Adrenal gland (tissue), 19 donors: ENCODE results near the gene SAPCD1. TPM values are rescaled to one million over a fixed set of nuclear protein-coding genes. Genes with fewer than 3 reads are reported as not detected.

Source experiments
- DNase-seq, 7 donors: peaks; one replicate each; pipeline ENCODE4 v3.0.0-alpha.2; 2019 to 2020
- H3K27ac ChIP-seq, 5 donors: fragments of 200-600 bp; sonication (generic) in 4 of 5; 1 replicate in 3 of 5; 2 replicates in 2 of 5; pipeline versions ENCODE4 v1.5.1 to v1.8.0; 2016 to 2020; ENCODE audit warnings: mild to moderate bottlenecking in 1 of 5
- H3K27me3 ChIP-seq: fragments of 200-600 bp; 2 replicates; pipeline ENCODE4 v1.8.0; 2021
- H3K36me3 ChIP-seq, 2 donors: fragments of 200-600 bp; replicated peaks in 1 of 2; 1 replicate in 1 of 2; 2 replicates in 1 of 2; pipeline versions ENCODE4 v1.5.1 to v1.8.0; 2018 to 2022
- H3K4me1 ChIP-seq, 2 donors: fragments of 200-600 bp; replicated peaks in 1 of 2; 1 replicate in 1 of 2; 2 replicates in 1 of 2; pipeline versions ENCODE4 v1.5.1 to v1.8.0; 2018 to 2021
- H3K4me3 ChIP-seq, 4 donors: fragments of 200-600 bp; sonication (generic) in 3 of 4; one replicate each; pipeline ENCODE4 v1.5.1; 2016 to 2018
- H3K9me3 ChIP-seq, 3 donors: fragments of 200-600 bp; sonication (generic) in 1 of 3; replicated peaks in 1 of 3; 1 replicate in 2 of 3; 2 replicates in 1 of 3; pipeline versions ENCODE4 v1.5.1 to v1.8.0; 2016 to 2021
- CTCF ChIP-seq, 6 experiments: fragments of 450-650 bp in 4 of 6; fragments of 200-600 bp in 2 of 6; sonication (generic) in 1 of 6; IDR thresholded peaks; 1 replicate in 5 of 6; 2 replicates in 1 of 6; pipeline versions ENCODE4 v1.5.1 to v1.8.0; 2016 to 2021; ENCODE audit warnings: antibody characterized with exemption in 6 of 6, mild to moderate bottlenecking in 2 of 6, moderate library complexity in 1 of 6
- POLR2A ChIP-seq, 2 donors: fragments of 450-650 bp; IDR thresholded peaks; one replicate each; pipeline ENCODE4 v1.6.1; 2017; ENCODE audit warnings: antibody characterized with exemption in 2 of 2, mild to moderate bottlenecking in 2 of 2, moderate library complexity in 1 of 2
- WGBS, 4 donors: extraction: QIAGEN DNeasy Blood & Tissue Kit in 2 of 4; methylation state at CpG; one replicate each; pipeline versions ENCODE4 v1.1.5 to v1.1.7; 2013 to 2017; 5-methylcytosine and 5-hydroxymethylcytosine counted together
- intact Hi-C, 2 donors: fragments of 100-400 bp; cut with DNase I; formaldehyde crosslinking; loops; one replicate each; pipeline versions ENCODE4 v1.14.1 to v1.15.0; 2022 to 2023
- long read RNA-seq, 10 donors: library from polyadenylated mRNA in 3 of 10; unstranded in 2 of 10; stranded (forward) in 1 of 10; transcript quantifications; one replicate each; pipeline ENCODE4 v2.0.0 and lab custom pipeline, GENCODE V29; 2021 to 2026
- polyA plus RNA-seq, 3 donors: library from polyadenylated mRNA; stranded (reverse); fragments of 200-250 nt in 2 of 3; fragments of 350-450 nt in 1 of 3; fragmentation: Illumina TruSeq in 1 of 3; extraction: RNeasy Lipid Tissue Mini Kit (QIAGEN cat#74804) in 1 of 3; gene quantifications; one replicate each; pipeline ENCODE4 v1.2.3, GENCODE V29; 2013 to 2014
- total RNA-seq, 9 donors: library from RNA; depleted of rRNA in 4 of 9; stranded (reverse); fragments of >200 nt in 4 of 9; fragments of 120-200 nt in 1 of 9; fragmentation: NEBNext Ultra II Directional in 1 of 9; extraction: Animal tissue kit (Norgen Biotek cat#: 25700) in 1 of 9; gene quantifications; one replicate each; pipeline versions ENCODE4 v1.1.0 to v1.2.4, GENCODE V29; 2013 to 2023
- donor health status: healthy with polysubstance abuse.
- donor health status: Bipolar disorder and iron deficiency.
- donor health status: DM: yes; HTN: yes; CAD: no.
- donor health status: DM: no; HTN: no; CAD: no.
- donor health status: DM: no; HTN: no; CAD: no.
- donor health status: DM: yes; HTN: yes; CAD: no.

SAPCD1 gene
- total RNA-seq = 1 to 10 TPM in 1 of 9 donors, under 1 TPM in 3, not detected in 5; 0.46 to 2.3 (median 0.84) TPM
- polyA plus RNA-seq = 10 to 100 TPM in 1 of 3 donors, 1 to 10 TPM in 1, under 1 TPM in 1; 0.75 to 17.2 (median 6.0) TPM
- long read RNA-seq, donor 1, partial matches to known transcripts = 0 of 1 reads
- long read RNA-seq, donor 1, other reads (novel, unspliced or antisense) = 0 of 1 reads
- long read RNA-seq, donor 2 = 0 reads
- long read RNA-seq, donor 3 = 0 reads
- long read RNA-seq, donor 4 = 0 reads
- long read RNA-seq, donor 5 = 0 reads
- long read RNA-seq, donor 6 = 0 reads
- long read RNA-seq, donor 7, partial matches to known transcripts = 0 of 1 reads
- long read RNA-seq, donor 7, other reads (novel, unspliced or antisense) = 0 of 1 reads
- long read RNA-seq, donor 8 = 0 reads
- long read RNA-seq, donor 9 = 0 reads
- long read RNA-seq, donor 10, partial matches to known transcripts = 0 of 1 reads
- long read RNA-seq, donor 10, other reads (novel, unspliced or antisense) = 0 of 1 reads

- Histone ChIP-seq H3K9me3 (no peaks in the 10 kb centered on the region), H3K27me3 (no peaks in the 10 kb centered on the region), H3K4me3 (no peak within 1 kb of the TSS), H3K4me1 (no peaks in the 10 kb centered on the region), H3K27ac (peak within 1 kb of the TSS in 1 of 5 donors; percentile 1), H3K36me3 (no peaks in the 10 kb centered on the region)
- DNase-seq = no peak
- TF ChIP-seq CTCF (IDR thresholded peaks at IDR 0.05) (no peak), POLR2A (IDR thresholded peaks at IDR 0.05) (no peak)
- 80 to 92% (median 84%) methylated on average over 4 of the region's 4 CpGs for WGBS, 4 donors
- intact Hi-C loops = no loop called here
These were observed at the start of gene SAPCD1 for GRCh38 chr6:31762356-31762755. SAPCD1 (plus strand) TSS chr6:31762656; CDS start chr6:31763055, 399 bp downstream.

- Histone ChIP-seq H3K4me1 (no peaks in the 10 kb centered on the region), H3K27ac (no peak overlapping the region), H3K9me3 (no peaks in the 10 kb centered on the region), H3K27me3 (no peaks in the 10 kb centered on the region), H3K4me3 (no peak overlapping the region), H3K36me3 (no peaks in the 10 kb centered on the region)
- intact Hi-C loops = no loop called here
- TF ChIP-seq POLR2A (IDR thresholded peaks at IDR 0.05) (no peak), CTCF (IDR thresholded peaks at IDR 0.05) (no peak)
- no peak for DNase-seq
- 57 to 87% (median 79%) methylated on average over 4 of the region's 4 CpGs for WGBS, 4 donors
These were observed 49.0 kb upstream of the SAPCD1 start for GRCh38 chr6:31713465-31713864.

- TF ChIP-seq CTCF (IDR thresholded peaks at IDR 0.05) (no peak), POLR2A (IDR thresholded peaks at IDR 0.05) (no peak)
These were observed 48.3 kb upstream of the SAPCD1 start for GRCh38 chr6:31713991-31714684.

More at GRCh38 chr6:31713991-31714684, 48.3 kb upstream of the SAPCD1 start:
- 55 to 66% (median 58%) methylated on average over 5 of the region's 5 CpGs for WGBS, 4 donors
- DNase-seq = no peak
- Histone ChIP-seq H3K4me3 (no peak overlapping the region), H3K9me3 (no peaks in the 10 kb centered on the region), H3K36me3 (no peaks in the 10 kb centered on the region), H3K4me1 (no peaks in the 10 kb centered on the region), H3K27ac (no peak overlapping the region), H3K27me3 (no peaks in the 10 kb centered on the region)
- intact Hi-C loops = no loop called here
